ENCODE measurements around the gene FAM200C. TPM values are rescaled to one million over a fixed set of nuclear protein-coding genes. Genes with fewer than 3 reads are reported as not detected.

Gene FAM200C
- total RNA-seq, 4 donors from 2014 or later = 0.37 to 7.8 (median 2.5) TPM

- Histone ChIP-seq H3K27me3 (no peaks in the 10 kb centered on the region), H3K4me3 (no peak overlapping the region), H3K9me3 (no peaks in the 10 kb centered on the region), H3K36me3 (no peaks in the 10 kb centered on the region), H3K27ac (no peak overlapping the region), H3K4me1 (no peaks in the 10 kb centered on the region)
- in situ Hi-C loops (cut with MboI; ENCODE audit: low pct_ligation_motif_present in 1 of 4, low pct_unique_long_range_greater_than_20kb in 1 of 4, low sequenced_read_pairs in 3 of 4) = loop anchor here in 1 of 4 donors (25.0 kb wide), 1 partner anchor 167 kb away; no protein-coding TSS in a partner anchor
- intact Hi-C loops (cut with DNase I; ENCODE audit: low total_unique reads) = no loop called here
- no peak for DNase-seq
- 50 to 53% methylated on average over 1 of the region's 1 CpG for WGBS, 2 donors (ENCODE audit: low coverage in 1 of 2)
- TF ChIP-seq POLR2AphosphoS5 (IDR thresholded peaks at IDR 0.05) (no peak), CTCF (IDR thresholded peaks at IDR 0.05) (no peak), POLR2A (IDR thresholded peaks at IDR 0.05) (no peak), EP300 (IDR thresholded peaks at IDR 0.05; ENCODE audit: low read depth) (no peak)
These were observed 45.3 kb upstream of the FAM200C start for GRCh38 chr5:160445132-160445531.

- no peak overlapping the region for H3K4me3 ChIP-seq
- DNase-seq = no peak
- no peaks in the 10 kb centered on the region for H3K27me3 ChIP-seq
- no peak for TF ChIP-seq CTCF (IDR thresholded peaks at IDR 0.05)
- TF ChIP-seq POLR2AphosphoS5 (IDR thresholded peaks at IDR 0.05) = no peak
- TF ChIP-seq EP300 (IDR thresholded peaks at IDR 0.05; ENCODE audit: low read depth) = no peak
- no peak for TF ChIP-seq POLR2A (IDR thresholded peaks at IDR 0.05)
- no peaks in the 10 kb centered on the region for H3K36me3 ChIP-seq
- no peaks in the 10 kb centered on the region for H3K9me3 ChIP-seq
- 80 to 83% methylated on average over 1 of the region's 1 CpG for WGBS, 2 donors (ENCODE audit: low coverage in 1 of 2)
- intact Hi-C loops (cut with DNase I; ENCODE audit: low total_unique reads) = no loop called here
- in situ Hi-C loops (cut with MboI; ENCODE audit: low pct_ligation_motif_present in 1 of 4, low pct_unique_long_range_greater_than_20kb in 1 of 4, low sequenced_read_pairs in 3 of 4) = loop anchor here in 1 of 4 donors (25.0 kb wide), 1 partner anchor 168 kb away; no protein-coding TSS in a partner anchor
- H3K27ac ChIP-seq = no peak overlapping the region
- H3K4me1 ChIP-seq = peaks cover 0 to 3% (median 0%) of the 10 kb centered on the region in 4 donors
These were observed 44.6 kb upstream of the FAM200C start for GRCh38 chr5:160444407-160444806.

- H3K27me3 ChIP-seq = no peaks in the 10 kb centered on the region
- H3K36me3 ChIP-seq = no peaks in the 10 kb centered on the region
- intact Hi-C loops (cut with DNase I; ENCODE audit: low total_unique reads) = no loop called here
- no peak overlapping the region for H3K4me3 ChIP-seq
- in situ Hi-C loops (cut with MboI; ENCODE audit: low pct_ligation_motif_present in 1 of 4, low pct_unique_long_range_greater_than_20kb in 1 of 4, low sequenced_read_pairs in 3 of 4) = loop anchor here in 1 of 4 donors (25.0 kb wide), 1 partner anchor 169 kb away; no protein-coding TSS in a partner anchor
- TF ChIP-seq POLR2A (IDR thresholded peaks at IDR 0.05) = no peak
- TF ChIP-seq CTCF (IDR thresholded peaks at IDR 0.05) = no peak
- TF ChIP-seq EP300 (IDR thresholded peaks at IDR 0.05; ENCODE audit: low read depth) = no peak
- TF ChIP-seq POLR2AphosphoS5 (IDR thresholded peaks at IDR 0.05) = no peak
- H3K27ac ChIP-seq = no peak overlapping the region
- peaks cover 0 to 13% (median 5%) of the 10 kb centered on the region in 4 donors for H3K4me1 ChIP-seq
- no peaks in the 10 kb centered on the region for H3K9me3 ChIP-seq
- 59 to 100% methylated on average over 1 to 4 of the region's 4 CpGs for WGBS, 2 donors (ENCODE audit: low coverage in 1 of 2)
- no peak for DNase-seq
These were observed 43.1 kb upstream of the FAM200C start for GRCh38 chr5:160442824-160443431.

GRCh38 chr5:160441311-160441781 is 41.5 kb upstream of the FAM200C start:
- Histone ChIP-seq H3K4me3 (no peak overlapping the region), H3K27ac (no peak overlapping the region), H3K4me1 (peaks cover 0 to 13% (median 5%) of the 10 kb centered on the region in 4 donors), H3K36me3 (no peaks in the 10 kb centered on the region), H3K9me3 (no peaks in the 10 kb centered on the region), H3K27me3 (no peaks in the 10 kb centered on the region)
- TF ChIP-seq POLR2A (IDR thresholded peaks at IDR 0.05) (no peak), POLR2AphosphoS5 (IDR thresholded peaks at IDR 0.05) (no peak), EP300 (IDR thresholded peaks at IDR 0.05; ENCODE audit: low read depth) (no peak), CTCF (IDR thresholded peaks at IDR 0.05) (no peak)
- no peak for DNase-seq
- intact Hi-C loops (cut with DNase I; ENCODE audit: low total_unique reads) (no loop called here), in situ Hi-C loops (cut with MboI; ENCODE audit: low pct_ligation_motif_present in 1 of 4, low pct_unique_long_range_greater_than_20kb in 1 of 4, low sequenced_read_pairs in 3 of 4) (loop anchor here in 1 of 4 donors (25.0 kb wide), 1 partner anchor 171 kb away; no protein-coding TSS in a partner anchor)
- 29 to 67% methylated on average over 1 of the region's 1 CpG for WGBS, 2 donors (ENCODE audit: low coverage in 1 of 2)
